ENCODE results near the gene UBQLN4.
A peak's percentile ranks its signal among the peaks of the same experiment; 100 is the strongest.

The UBQLN4 gene

DNA sequence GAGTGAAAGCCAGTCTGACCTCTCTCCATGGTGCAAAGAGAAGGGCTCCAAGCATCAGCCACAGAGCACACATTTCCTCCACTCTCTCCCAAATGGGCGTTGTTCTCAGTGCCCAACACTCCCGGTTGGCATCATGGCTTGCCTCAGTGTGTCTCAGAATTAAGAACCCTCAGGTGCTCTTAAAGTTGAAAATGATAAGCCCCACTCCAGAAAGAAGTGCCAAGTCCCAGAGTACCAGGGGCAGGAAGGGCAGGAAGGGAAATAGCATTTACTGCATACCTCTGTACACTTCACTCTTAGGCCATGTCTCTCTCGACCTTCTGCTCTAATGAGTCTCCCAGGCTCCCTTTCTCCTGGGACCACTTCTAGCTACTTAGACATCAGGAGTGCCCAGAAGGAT, 60.0 kb downstream of the UBQLN4 start:
- peaks cover 9% of the 10 kb centered on the region for H3K4me1 ChIP-seq (ENCODE audit: control insufficient read depth, insufficient read depth, low read length)
- no peaks in the 10 kb centered on the region for H3K36me3 ChIP-seq (ENCODE audit: control insufficient read depth in 2 of 2, insufficient read depth in 2 of 2, low read length in 2 of 2)
- H3K27me3 ChIP-seq (ENCODE audit: control insufficient read depth in 1 of 2, insufficient read depth in 2 of 2, low read length in 2 of 2) = no peaks in the 10 kb centered on the region
- H3K9ac ChIP-seq (ENCODE audit: low read length in 2 of 2) = no peak overlapping the region
- no peak overlapping the region for H3K4me3 ChIP-seq (ENCODE audit: low read length in 2 of 2)
- no peak overlapping the region for H3K27ac ChIP-seq (ENCODE audit: low read length)
- no peaks in the 10 kb centered on the region for H3K9me3 ChIP-seq (ENCODE audit: control insufficient read depth in 2 of 2, low read length in 2 of 2)

DNA sequence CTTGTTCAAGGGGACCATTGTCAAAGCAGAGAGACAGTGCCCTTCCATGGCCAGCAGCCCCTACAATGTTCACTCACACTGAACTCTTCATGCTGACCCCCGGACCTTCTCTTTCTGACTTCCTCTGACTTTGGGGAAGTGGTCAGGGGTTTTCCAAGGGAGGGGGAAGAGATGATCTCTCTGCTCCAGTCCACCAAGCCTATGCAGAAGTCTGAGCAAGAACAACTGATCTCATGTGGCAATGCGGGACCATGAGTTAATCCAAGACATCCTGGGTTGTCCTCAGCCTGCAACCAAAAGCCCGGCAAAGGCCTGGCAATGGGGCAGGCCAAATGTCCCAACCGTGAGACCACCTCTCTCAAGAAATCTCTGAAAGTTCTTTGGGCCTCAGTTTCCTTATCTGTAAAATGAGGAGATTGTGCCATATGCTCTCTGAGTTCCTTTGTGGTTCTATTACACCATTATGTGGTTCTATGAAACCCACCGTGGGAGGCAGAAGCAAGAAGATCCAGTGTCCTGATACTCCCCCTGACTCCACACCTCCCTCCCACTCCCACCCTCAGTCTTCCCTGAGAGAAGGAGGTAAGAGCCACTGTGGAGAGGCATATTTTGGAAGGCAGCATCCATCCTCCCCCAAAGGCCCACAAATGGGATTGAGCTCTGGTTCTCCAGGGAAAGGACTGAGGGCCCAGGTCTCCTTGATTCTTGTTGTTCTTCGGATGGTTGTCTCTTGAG, 63.4 kb downstream of the UBQLN4 start:
- Histone ChIP-seq H3K36me3 (ENCODE audit: control insufficient read depth in 2 of 2, insufficient read depth in 2 of 2, low read length in 2 of 2) (no peaks in the 10 kb centered on the region), H3K4me3 (ENCODE audit: low read length in 2 of 2) (no peak overlapping the region), H3K27ac (ENCODE audit: low read length) (no peak overlapping the region), H3K9ac (ENCODE audit: low read length in 2 of 2) (no peak overlapping the region), H3K4me1 (ENCODE audit: control insufficient read depth, insufficient read depth, low read length) (peaks cover 11% of the 10 kb centered on the region), H3K9me3 (ENCODE audit: control insufficient read depth in 2 of 2, low read length in 2 of 2) (no peaks in the 10 kb centered on the region), H3K27me3 (ENCODE audit: control insufficient read depth in 1 of 2, insufficient read depth in 2 of 2, low read length in 2 of 2) (no peaks in the 10 kb centered on the region)

DNA sequence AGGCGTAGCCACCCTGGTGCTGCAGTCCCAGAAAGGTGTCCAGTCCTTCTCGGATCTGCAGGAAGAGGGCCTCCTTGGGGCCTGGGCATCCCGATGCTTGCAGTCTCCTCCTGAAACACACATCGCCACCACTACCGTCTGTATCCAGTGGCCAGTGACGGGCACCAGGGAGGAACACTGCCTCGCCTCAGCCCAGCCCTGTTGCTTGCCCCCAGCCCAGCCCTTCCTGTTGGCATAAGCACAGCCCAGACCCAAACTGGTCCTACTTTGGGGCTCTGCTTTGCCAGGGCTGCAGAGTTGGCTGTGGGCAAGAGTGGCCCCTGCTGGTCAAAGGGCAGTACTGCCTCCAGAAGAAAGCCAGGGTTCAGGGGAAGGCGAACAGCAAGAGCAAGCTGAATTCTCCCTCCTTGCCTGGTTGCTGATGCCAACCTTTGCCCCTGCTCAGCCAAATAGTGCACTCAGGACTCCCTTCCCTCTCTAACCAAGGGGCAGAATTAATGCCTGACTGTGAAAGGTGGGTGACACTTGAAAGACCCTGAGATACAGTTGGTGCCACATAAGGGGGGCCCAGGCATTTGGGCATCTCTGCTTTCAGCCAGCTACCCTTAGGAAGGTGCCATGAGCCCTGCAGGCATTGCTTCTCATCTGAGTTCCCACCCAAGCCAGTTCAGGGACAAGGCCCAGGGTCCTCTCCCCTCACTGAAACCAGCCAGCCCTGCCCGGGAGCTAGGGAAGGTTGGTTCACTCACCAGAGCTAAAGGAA, 64.2 kb downstream of the UBQLN4 start:
- Histone ChIP-seq H3K9ac (ENCODE audit: low read length in 2 of 2) (peak overlapping the region; percentile 74 to 79), H3K4me3 (ENCODE audit: low read length in 2 of 2) (peak overlapping the region; percentile 88 to 90), H3K4me1 (ENCODE audit: control insufficient read depth, insufficient read depth, low read length) (peaks cover 12% of the 10 kb centered on the region), H3K27ac (ENCODE audit: low read length) (peak overlapping the region; percentile 18), H3K9me3 (ENCODE audit: control insufficient read depth in 2 of 2, low read length in 2 of 2) (no peaks in the 10 kb centered on the region), H3K27me3 (ENCODE audit: control insufficient read depth in 1 of 2, insufficient read depth in 2 of 2, low read length in 2 of 2) (no peaks in the 10 kb centered on the region), H3K36me3 (ENCODE audit: control insufficient read depth in 2 of 2, insufficient read depth in 2 of 2, low read length in 2 of 2) (no peaks in the 10 kb centered on the region)
